Measurements from ENCODE around the gene DCLRE1C.
"Not testable (repeated sequence)": the region's sequence is repeated elsewhere in the genome, so short reads cannot be mapped to it uniquely, and the experiment has no call there.

The DCLRE1C gene

GRCh38 chr10:14942950-14943338 lies 11.0 kb downstream of the DCLRE1C start:
- DNase-seq = not testable (repeated sequence)

- not testable (repeated sequence) for DNase-seq
Measured at GRCh38 chr10:14942147-14942949, 11.5 kb downstream of the DCLRE1C start.

- DNase-seq = not testable (repeated sequence)
Measured at GRCh38 chr10:14938971-14939370, 14.9 kb downstream of the DCLRE1C start.

- no peak for DNase-seq
Measured at GRCh38 chr10:14936584-14936983, 17.3 kb downstream of the DCLRE1C start.

GRCh38 chr10:14930610-14931009 lies 23.3 kb downstream of the DCLRE1C start:
- DNase-seq = no peak

- DNase-seq = no peak
Measured at GRCh38 chr10:14926722-14927416, 27.0 kb downstream of the DCLRE1C start.

GRCh38 chr10:14926061-14926470 lies 27.8 kb downstream of the DCLRE1C start:
- DNase-seq = no peak

- DNase-seq = no peak
Measured at GRCh38 chr10:14925268-14925667, 28.6 kb downstream of the DCLRE1C start.

GRCh38 chr10:14924013-14924412 lies 29.9 kb downstream of the DCLRE1C start:
- no peak for DNase-seq

GRCh38 chr10:14918964-14919363 lies 34.9 kb downstream of the DCLRE1C start:
- DNase-seq = no peak

- no peak for DNase-seq
Measured at GRCh38 chr10:14917827-14918226, 36.1 kb downstream of the DCLRE1C start.

- DNase-seq = no peak
Measured at GRCh38 chr10:14916600-14916999, 37.3 kb downstream of the DCLRE1C start.

- no peak for DNase-seq
Measured at GRCh38 chr10:14911801-14912200, 42.1 kb downstream of the DCLRE1C start.

GRCh38 chr10:14910953-14911352 lies 42.9 kb downstream of the DCLRE1C start:
- no peak for DNase-seq

- DNase-seq = no peak
Measured at GRCh38 chr10:14909101-14909500, 44.8 kb downstream of the DCLRE1C start.

- DNase-seq = not testable (repeated sequence)
Measured at GRCh38 chr10:14907591-14907990, 46.3 kb downstream of the DCLRE1C start.

GRCh38 chr10:14906765-14907164 lies 47.1 kb downstream of the DCLRE1C start:
- DNase-seq = no peak

GRCh38 chr10:14905890-14906289 lies 48.0 kb downstream of the DCLRE1C start:
- no peak for DNase-seq

GRCh38 chr10:14904864-14905263 lies 49.0 kb downstream of the DCLRE1C start:
- DNase-seq = no peak

GRCh38 chr10:14904316-14904732 lies 49.6 kb downstream of the DCLRE1C start:
- no peak for DNase-seq

GRCh38 chr10:14891151-14891550 lies 62.7 kb downstream of the DCLRE1C start:
- DNase-seq = no peak

- no peak for DNase-seq
Measured at GRCh38 chr10:14889318-14889717, 64.6 kb downstream of the DCLRE1C start.

GRCh38 chr10:14884082-14884481 lies 69.8 kb downstream of the DCLRE1C start:
- DNase-seq = no peak

GRCh38 chr10:14880229-14880628 lies 73.7 kb downstream of the DCLRE1C start:
- DNase-seq = no peak

- no peak for DNase-seq
Measured at GRCh38 chr10:14879928-14880193, 74.0 kb downstream of the DCLRE1C start.

Measured in NCI-H345 (cell line).